GM13976 (cell line): ENCODE data around the gene CCL3.

Experiments
- DNase-seq: peaks from one replicate; pipeline ENCODE4 v3.0.0; 2012; ENCODE audit warnings: low spot score
- in situ Hi-C: fragments of 300-500 bp; cut with MboI; formaldehyde crosslinking; loops from one replicate; pipeline ENCODE4 v1.12.0; 2022; ENCODE audit warnings: low sequenced_read_pairs, mixed read lengths, inconsistent platforms; ENCODE audit not compliant: unreplicated experiment
- TF ChIP-seq, protein P1 (sequence below): IDR thresholded peaks from 2 replicates; pipeline ENCODE4 v1.5.1; 2012; ENCODE audit warnings: borderline replicate concordance, mild to moderate bottlenecking; ENCODE audit not compliant: insufficient read depth; ENCODE audit errors: extremely low read depth, missing control alignments, control extremely low read depth

CCL3 gene

DNA sequence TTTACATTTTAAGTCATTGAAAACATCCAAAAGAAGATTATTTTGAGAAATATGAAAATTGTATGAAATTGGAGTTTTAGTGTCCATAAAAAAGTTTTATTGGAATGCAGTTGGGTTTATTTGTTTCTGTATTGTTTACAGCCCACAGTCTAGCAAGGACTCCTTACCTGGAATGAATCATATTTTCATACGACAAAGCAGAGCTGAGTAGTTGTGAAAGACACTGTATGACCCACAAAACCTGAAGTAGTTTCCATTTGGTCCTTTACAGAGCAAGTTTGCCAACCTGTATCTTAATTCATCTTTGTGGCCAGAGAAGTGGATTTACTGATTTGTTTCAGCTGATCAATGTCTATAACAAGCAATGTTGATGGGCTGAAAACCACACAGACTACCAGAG lies 15.6 kb downstream of the CCL3 start:
- DNase-seq = peak; percentile 24
- in situ Hi-C loops = loop anchor here (10.0 kb wide), 1 partner anchor 100 kb away; no protein-coding TSS in a partner anchor
- TF ChIP-seq, protein P1, sequence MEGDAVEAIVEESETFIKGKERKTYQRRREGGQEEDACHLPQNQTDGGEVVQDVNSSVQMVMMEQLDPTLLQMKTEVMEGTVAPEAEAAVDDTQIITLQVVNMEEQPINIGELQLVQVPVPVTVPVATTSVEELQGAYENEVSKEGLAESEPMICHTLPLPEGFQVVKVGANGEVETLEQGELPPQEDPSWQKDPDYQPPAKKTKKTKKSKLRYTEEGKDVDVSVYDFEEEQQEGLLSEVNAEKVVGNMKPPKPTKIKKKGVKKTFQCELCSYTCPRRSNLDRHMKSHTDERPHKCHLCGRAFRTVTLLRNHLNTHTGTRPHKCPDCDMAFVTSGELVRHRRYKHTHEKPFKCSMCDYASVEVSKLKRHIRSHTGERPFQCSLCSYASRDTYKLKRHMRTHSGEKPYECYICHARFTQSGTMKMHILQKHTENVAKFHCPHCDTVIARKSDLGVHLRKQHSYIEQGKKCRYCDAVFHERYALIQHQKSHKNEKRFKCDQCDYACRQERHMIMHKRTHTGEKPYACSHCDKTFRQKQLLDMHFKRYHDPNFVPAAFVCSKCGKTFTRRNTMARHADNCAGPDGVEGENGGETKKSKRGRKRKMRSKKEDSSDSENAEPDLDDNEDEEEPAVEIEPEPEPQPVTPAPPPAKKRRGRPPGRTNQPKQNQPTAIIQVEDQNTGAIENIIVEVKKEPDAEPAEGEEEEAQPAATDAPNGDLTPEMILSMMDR = no peak

DNA sequence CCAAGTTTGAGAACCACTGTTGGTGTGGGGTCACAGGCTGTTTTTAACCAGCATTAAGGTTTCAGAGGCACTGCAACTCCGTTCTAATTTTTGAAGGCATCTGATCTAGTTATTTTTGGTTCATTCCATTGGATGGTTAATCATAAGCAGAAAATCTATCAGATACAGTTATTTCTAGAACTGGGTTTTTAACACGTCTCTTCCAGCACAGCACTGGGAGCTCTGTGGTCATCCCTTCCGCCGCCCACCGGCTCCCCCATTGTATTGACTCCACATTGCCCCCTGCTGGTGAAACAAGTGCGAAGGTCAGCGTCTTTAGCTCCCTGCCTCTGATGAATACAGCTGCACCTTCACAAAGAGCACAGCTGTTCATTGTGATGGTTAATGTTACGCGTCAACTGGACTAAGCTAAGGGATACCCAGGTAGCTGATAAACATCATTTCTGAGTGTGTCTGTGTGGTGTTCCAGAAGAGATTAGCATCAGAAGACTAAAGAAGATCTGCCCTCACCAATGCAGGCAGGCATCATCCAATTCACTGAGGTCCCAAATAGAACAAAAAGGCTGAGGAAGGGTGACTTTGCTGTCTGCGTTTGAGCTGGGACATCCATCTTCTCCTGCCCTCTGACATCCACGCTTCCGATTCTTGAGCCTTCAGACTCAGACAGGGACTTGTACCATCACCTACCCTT lies 17.4 kb downstream of the CCL3 start:
- in situ Hi-C loops = loop anchor here (10.0 kb wide), 1 partner anchor 98 kb away; no protein-coding TSS in a partner anchor

GRCh38 chr17:36071751-36072150 lies 18.2 kb downstream of the CCL3 start:
- DNase-seq = no peak
- in situ Hi-C loops = loop anchor here (10.0 kb wide), 1 partner anchor 97 kb away; no protein-coding TSS in a partner anchor
- TF ChIP-seq, protein P1 = no peak

More for the DNA sequence above, 17.4 kb downstream of the CCL3 start:
- DNase-seq = peak; percentile 73
- TF ChIP-seq, protein P1 = peak; percentile 72

GRCh38 chr17:36070427-36070826 lies 19.5 kb downstream of the CCL3 start:
- in situ Hi-C loops = loop anchor here (10.0 kb wide), 1 partner anchor 96 kb away; no protein-coding TSS in a partner anchor
- TF ChIP-seq, protein P1 = no peak
- no peak for DNase-seq

- TF ChIP-seq, protein P1 = no peak
- in situ Hi-C loops = no loop called here
These were observed 20.8 kb downstream of the CCL3 start for GRCh38 chr17:36069136-36069535.

GRCh38 chr17:36068524-36068923 lies 21.4 kb downstream of the CCL3 start:
- no peak for DNase-seq
- TF ChIP-seq, protein P1 = no peak
- in situ Hi-C loops = no loop called here

More at GRCh38 chr17:36069136-36069535, 20.8 kb downstream of the CCL3 start:
- no peak for DNase-seq
